GM20000 (cell line): ENCODE measurements around the gene TXNDC17.

Experiments
- DNase-seq: peaks from one replicate; pipeline ENCODE4 v3.0.0; 2012; ENCODE audit warnings: low spot score
- CTCF ChIP-seq: IDR thresholded peaks from 2 replicates; pipeline ENCODE4 v1.5.1; 2012; ENCODE audit warnings: mild to moderate bottlenecking, control low read depth; ENCODE audit errors: extremely low read depth, missing control alignments

The TXNDC17 gene

GRCh38 chr17:6599364-6599763 is 41.5 kb upstream of the TXNDC17 start:
- TF ChIP-seq CTCF = no peak
- no peak for DNase-seq

- no peak for TF ChIP-seq CTCF
- DNase-seq = no peak
These were observed 38.7 kb upstream of the TXNDC17 start for GRCh38 chr17:6602141-6602540.

- DNase-seq = no peak
- no peak for TF ChIP-seq CTCF
These were observed 37.0 kb upstream of the TXNDC17 start for GRCh38 chr17:6603744-6604325.

GRCh38 chr17:6605142-6605541 is 35.7 kb upstream of the TXNDC17 start:
- DNase-seq = no peak
- TF ChIP-seq CTCF = no peak

GRCh38 chr17:6608321-6608720 is 32.5 kb upstream of the TXNDC17 start:
- TF ChIP-seq CTCF = no peak
- DNase-seq = no peak

GRCh38 chr17:6610011-6610410 is 30.8 kb upstream of the TXNDC17 start:
- no peak for TF ChIP-seq CTCF
- DNase-seq = no peak

GRCh38 chr17:6611231-6611630 is 29.6 kb upstream of the TXNDC17 start:
- no peak for TF ChIP-seq CTCF
- DNase-seq = no peak
